ENCODE measurements around the gene RNF2.
A peak's percentile ranks its signal among the peaks of the same experiment; 100 is the strongest.

The RNF2 gene

DNA sequence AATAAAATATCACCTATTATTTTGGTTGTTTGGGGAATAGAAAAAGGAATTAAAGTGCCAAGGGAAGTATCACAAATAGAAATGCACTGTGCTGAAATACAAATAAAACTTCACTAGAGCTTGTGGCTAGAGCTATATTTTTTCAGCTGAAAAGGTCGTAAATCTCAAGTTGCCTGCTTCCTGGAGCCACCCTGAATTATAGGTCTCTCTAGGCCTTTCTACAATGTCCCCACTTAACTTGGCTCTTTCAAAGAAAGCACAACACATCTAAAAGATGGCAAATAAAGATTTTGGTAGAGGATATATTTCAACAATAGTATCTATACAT lies 5.0 kb upstream of the RNF2 start:
- DNase-seq (ENCODE audit: low spot score), result no peak
- TF ChIP-seq CTCF (IDR thresholded peaks at IDR 0.05; ENCODE audit: extremely low read depth, missing control alignments), result no peak

GRCh38 chr1:185041742-185042141 lies 3.6 kb upstream of the RNF2 start:
- DNase-seq (ENCODE audit: low spot score), result no peak
- TF ChIP-seq CTCF (IDR thresholded peaks at IDR 0.05; ENCODE audit: extremely low read depth, missing control alignments), result no peak

- no peak for DNase-seq (ENCODE audit: low spot score)
- no peak for TF ChIP-seq CTCF (IDR thresholded peaks at IDR 0.05; ENCODE audit: extremely low read depth, missing control alignments)
These were observed 2.6 kb upstream of the RNF2 start for GRCh38 chr1:185042737-185043136.

DNA sequence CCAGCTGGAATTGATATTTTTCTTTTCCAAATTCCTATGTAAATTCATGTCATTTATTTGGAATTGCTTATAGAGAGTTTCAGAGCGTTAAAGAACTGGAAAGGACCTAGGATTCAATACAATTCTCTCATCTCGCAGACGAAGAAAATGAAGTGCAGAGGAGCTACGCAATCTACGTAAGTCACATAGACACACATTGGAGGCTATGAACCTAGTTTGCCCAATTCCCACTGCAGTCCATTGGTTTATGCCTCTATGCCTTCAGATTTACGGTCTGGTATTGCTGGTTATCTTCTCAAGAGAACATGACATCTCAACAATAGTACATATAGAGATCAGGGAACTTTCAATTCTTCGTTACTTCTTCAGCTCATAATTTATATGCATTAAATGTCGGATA lies 971 bp upstream of the RNF2 start:
- DNase-seq (ENCODE audit: low spot score), result no peak
- TF ChIP-seq CTCF (IDR thresholded peaks at IDR 0.05; ENCODE audit: extremely low read depth, missing control alignments), result no peak

- peak; percentile 74 for DNase-seq (ENCODE audit: low spot score)
These were observed 595 bp downstream of the RNF2 start for GRCh38 chr1:185045814-185046492.

DNA sequence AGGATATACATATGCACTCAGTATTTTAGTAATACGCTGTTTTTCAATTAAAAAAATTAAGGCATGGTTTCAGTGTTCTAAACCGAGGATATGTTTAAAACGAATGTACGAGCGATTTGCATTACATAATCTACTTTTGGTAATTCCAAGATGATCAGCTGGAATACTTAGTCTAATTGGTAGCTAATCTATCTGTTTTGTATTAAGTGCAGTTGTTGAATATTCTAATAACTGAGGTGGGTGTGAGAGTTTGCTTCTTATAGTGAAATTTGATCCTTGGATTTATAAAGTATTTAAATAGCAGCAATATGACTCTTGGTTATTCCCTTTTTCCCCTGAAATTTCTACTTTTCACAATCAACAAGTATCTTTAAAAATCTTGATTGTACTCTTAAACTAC lies 1.3 kb downstream of the RNF2 start:
- TF ChIP-seq CTCF (IDR thresholded peaks at IDR 0.05; ENCODE audit: extremely low read depth, missing control alignments), result no peak
- DNase-seq (ENCODE audit: low spot score), result no peak

More at GRCh38 chr1:185045814-185046492, 595 bp downstream of the RNF2 start:
- TF ChIP-seq CTCF (IDR thresholded peaks at IDR 0.05; ENCODE audit: extremely low read depth, missing control alignments), result no peak

DNA sequence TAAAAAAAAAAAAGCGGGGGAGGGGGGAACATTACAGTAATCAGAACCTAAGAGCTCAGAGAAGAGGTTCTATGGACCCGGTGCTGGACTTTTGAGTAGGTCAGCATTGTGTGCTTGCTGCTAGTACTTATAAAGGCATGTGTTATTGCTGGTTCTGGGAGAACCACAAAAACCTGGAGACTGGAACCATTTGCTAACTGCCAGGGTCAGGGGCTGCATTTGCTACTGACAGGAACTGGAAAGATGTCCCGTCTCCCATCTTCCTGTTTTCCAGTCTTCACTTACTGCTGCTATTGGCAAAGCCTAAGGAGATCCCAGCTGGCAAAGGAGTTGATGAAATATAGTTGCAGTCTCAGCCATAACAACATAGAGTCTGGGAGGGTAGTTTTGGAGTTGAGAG lies 4.3 kb downstream of the RNF2 start:
- DNase-seq (ENCODE audit: low spot score), result no peak
- no peak for TF ChIP-seq CTCF (IDR thresholded peaks at IDR 0.05; ENCODE audit: extremely low read depth, missing control alignments)
